ENCODE results near the gene HHIPL2.
"Not testable (repeated sequence)": the region's sequence is repeated elsewhere in the genome, so short reads cannot be mapped to it uniquely, and the experiment has no call there.

GRCh38 chr1:222472776-222473540 is 74.9 kb downstream of the HHIPL2 start:
- TF ChIP-seq, protein P1, sequence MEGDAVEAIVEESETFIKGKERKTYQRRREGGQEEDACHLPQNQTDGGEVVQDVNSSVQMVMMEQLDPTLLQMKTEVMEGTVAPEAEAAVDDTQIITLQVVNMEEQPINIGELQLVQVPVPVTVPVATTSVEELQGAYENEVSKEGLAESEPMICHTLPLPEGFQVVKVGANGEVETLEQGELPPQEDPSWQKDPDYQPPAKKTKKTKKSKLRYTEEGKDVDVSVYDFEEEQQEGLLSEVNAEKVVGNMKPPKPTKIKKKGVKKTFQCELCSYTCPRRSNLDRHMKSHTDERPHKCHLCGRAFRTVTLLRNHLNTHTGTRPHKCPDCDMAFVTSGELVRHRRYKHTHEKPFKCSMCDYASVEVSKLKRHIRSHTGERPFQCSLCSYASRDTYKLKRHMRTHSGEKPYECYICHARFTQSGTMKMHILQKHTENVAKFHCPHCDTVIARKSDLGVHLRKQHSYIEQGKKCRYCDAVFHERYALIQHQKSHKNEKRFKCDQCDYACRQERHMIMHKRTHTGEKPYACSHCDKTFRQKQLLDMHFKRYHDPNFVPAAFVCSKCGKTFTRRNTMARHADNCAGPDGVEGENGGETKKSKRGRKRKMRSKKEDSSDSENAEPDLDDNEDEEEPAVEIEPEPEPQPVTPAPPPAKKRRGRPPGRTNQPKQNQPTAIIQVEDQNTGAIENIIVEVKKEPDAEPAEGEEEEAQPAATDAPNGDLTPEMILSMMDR (conservative IDR thresholded peaks at IDR 0.05; ENCODE audit: low read depth in 2 of 2), result not testable (repeated sequence)
- TF ChIP-seq EZH2 (IDR thresholded peaks at IDR 0.05; ENCODE audit: low read depth, unreplicated experiment); POLR2AphosphoS5 (IDR thresholded peaks at IDR 0.05; ENCODE audit: low read depth); NANOG (IDR thresholded peaks at IDR 0.05; ENCODE audit: borderline replicate concordance): not testable (repeated sequence)
